Stimulated activated CD4-positive, alpha-beta T cell treated with anti-CD3 and anti-CD28 coated beads, TNF-alpha, amount 100 ng/mL, for 1 hour (primary cell): ENCODE data around the gene GMPR.
"Not testable (repeated sequence)": the region's sequence is repeated elsewhere in the genome, so short reads cannot be mapped to it uniquely, and the experiment has no call there.

Source experiments
- DNase-seq, 3 donors: peaks; one replicate each; pipeline ENCODE4 v3.0.0-alpha.2; 2020; ENCODE audit warnings: low read depth in 3 of 3, low spot score in 1 of 3

GMPR gene

GRCh38 chr6:16244869-16245451 is 6.6 kb downstream of the GMPR start:
- no peak for DNase-seq

GRCh38 chr6:16248271-16248853 is 10.0 kb downstream of the GMPR start:
- DNase-seq: no peak

GRCh38 chr6:16249971-16250370 is 11.6 kb downstream of the GMPR start:
- no peak for DNase-seq

- DNase-seq: no peak
Measured at GRCh38 chr6:16251706-16252105, 13.3 kb downstream of the GMPR start.

GRCh38 chr6:16252686-16253299 is 14.4 kb downstream of the GMPR start:
- DNase-seq: no peak

GRCh38 chr6:16253399-16254144 is 15.2 kb downstream of the GMPR start:
- no peak for DNase-seq

GRCh38 chr6:16254535-16254934 is 16.1 kb downstream of the GMPR start:
- DNase-seq: no peak

GRCh38 chr6:16256781-16257180 is 18.4 kb downstream of the GMPR start:
- DNase-seq: no peak

- no peak for DNase-seq
Measured at GRCh38 chr6:16257999-16258708, 19.8 kb downstream of the GMPR start.

- DNase-seq: no peak
Measured at GRCh38 chr6:16258709-16259075, 20.3 kb downstream of the GMPR start.

GRCh38 chr6:16259604-16260003 is 21.2 kb downstream of the GMPR start:
- DNase-seq: not testable (repeated sequence)

GRCh38 chr6:16260602-16261001 is 22.2 kb downstream of the GMPR start:
- not testable (repeated sequence) for DNase-seq

GRCh38 chr6:16262773-16263172 is 24.4 kb downstream of the GMPR start:
- DNase-seq: not testable (repeated sequence)

- DNase-seq: not testable (repeated sequence)
Measured at GRCh38 chr6:16263464-16264099, 25.2 kb downstream of the GMPR start.

GRCh38 chr6:16264785-16265184 is 26.4 kb downstream of the GMPR start:
- DNase-seq: no peak

- no peak for DNase-seq
Measured at GRCh38 chr6:16265351-16266341, 27.3 kb downstream of the GMPR start.

GRCh38 chr6:16267428-16268263 is 29.3 kb downstream of the GMPR start:
- no peak for DNase-seq

GRCh38 chr6:16269442-16270070 is 31.2 kb downstream of the GMPR start:
- DNase-seq: not testable (repeated sequence)
